GM19025 (cell line): Measurements from ENCODE around the gene PROSER2.
A peak's percentile ranks its signal among the peaks of the same experiment; 100 is the strongest.
"Not testable (repeated sequence)": the region's sequence is repeated elsewhere in the genome, so short reads cannot be mapped to it uniquely, and the experiment has no call there.

ENCODE experiments used
- ATAC-seq: cut with Tn5 transposase; IDR thresholded peaks from one replicate; pipeline ENCODE4 v1.9.1; 2021; ENCODE audit warnings: mild to moderate bottlenecking, low read depth, moderate library complexity; ENCODE audit not compliant: unreplicated experiment

The PROSER2 gene

DNA sequence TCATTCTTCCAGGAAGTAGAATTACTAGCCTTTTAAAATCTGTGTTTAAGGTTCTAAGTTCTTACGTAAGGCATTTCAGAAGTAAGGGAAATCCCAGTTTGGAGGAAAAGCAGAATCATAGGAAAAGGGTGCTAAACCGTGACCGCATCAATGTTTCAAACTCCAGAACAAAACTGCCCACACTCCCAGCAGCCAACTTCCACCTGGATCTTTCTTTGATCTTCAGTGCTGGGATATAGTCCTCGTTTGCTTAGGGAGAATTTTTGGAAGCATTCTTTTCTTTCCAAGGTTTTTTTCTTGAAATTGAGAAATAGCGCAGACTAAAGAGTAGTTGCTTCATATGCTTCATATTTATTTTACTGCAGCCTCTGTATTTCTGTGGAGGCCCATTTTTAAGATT, 8.9 kb downstream of the PROSER2 start:
- ATAC-seq: no peak

GRCh38 chr10:11835061-11835460, 11.9 kb downstream of the PROSER2 start:
- ATAC-seq: no peak

DNA sequence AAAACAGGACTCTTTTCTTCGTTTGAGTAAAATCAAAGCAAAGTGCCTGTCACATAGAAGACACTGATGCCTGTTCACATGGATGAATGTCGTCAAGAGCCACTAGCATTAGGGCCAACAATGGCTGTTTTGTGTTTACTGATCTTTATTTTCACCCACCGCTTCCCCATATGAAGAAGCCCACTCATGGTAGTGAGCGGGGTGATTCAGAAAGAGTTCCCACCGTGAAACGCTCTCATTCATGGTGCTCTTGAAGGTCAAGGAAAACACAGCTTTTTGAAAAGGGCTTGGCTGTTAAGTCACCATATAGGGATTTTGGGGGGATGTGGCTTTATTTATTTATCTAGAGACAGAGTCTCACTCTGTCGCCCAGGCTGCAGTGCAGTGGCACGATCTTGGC, 12.5 kb downstream of the PROSER2 start:
- ATAC-seq: no peak

GRCh38 chr10:11837372-11838161, 14.4 kb downstream of the PROSER2 start:
- ATAC-seq: no peak

DNA sequence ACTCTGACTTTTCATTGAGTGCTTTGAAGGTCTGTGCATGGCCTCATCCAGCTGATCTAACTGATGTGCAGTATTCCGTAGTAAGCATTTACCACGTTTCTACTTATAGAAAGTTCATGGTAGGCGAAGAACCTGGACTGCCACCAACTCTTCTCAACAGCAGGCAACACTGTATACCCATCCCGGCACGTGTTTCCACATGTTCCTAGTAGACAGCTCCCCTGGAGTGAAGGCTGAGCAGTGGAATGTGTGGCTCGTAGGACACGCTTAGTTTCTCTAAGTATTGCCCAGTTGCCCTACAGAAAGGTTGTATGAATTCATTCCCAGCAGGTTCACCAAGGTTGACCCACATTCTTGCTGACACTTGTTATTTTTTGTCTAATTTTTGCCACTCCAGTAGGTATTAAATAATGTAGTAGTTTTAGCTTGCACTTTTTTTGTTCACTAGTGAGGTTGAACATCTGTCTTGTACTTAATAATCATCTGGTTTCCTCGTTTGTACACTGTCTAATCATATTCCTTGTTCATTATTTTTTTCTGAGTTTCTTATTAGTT, 15.2 kb downstream of the PROSER2 start:
- no peak for ATAC-seq

DNA sequence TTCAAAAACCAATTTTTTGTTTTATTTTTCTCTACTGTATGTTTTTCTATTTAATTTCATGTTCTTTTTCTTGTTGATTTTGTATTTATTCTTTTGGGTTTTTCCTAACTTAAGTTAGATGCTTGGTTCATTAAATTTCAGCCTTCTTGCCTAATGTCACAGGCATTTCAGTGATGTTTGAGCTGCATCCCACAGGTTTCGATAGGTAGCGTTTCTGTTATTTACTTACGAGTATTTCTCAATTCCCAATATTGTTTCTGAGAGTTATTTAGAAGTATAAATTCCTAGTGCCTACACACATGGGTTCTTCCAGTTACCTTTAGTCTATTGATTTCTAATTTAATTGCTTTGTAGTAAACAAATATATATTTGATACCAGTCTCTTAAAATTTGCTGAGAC, 18.2 kb downstream of the PROSER2 start:
- ATAC-seq: no peak

DNA sequence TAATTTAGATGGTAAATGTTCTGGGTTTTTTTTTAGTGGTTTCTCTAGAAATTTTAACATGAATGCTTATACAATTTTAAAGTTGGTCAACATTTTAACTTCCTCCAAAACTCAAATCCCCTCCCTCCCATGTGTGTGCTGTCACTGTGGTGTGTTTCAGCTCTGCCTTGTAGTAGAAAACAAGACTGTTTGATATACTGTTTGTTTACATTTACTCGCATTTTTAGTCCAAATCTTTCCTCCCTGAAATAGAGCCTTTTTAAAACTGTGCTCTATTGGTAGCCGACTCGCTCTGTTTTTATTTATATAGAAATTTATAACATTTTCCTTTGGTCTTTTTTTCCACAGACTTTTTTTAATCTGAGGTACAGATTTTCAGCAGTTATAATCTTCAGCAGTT, 19.3 kb downstream of the PROSER2 start:
- no peak for ATAC-seq

DNA sequence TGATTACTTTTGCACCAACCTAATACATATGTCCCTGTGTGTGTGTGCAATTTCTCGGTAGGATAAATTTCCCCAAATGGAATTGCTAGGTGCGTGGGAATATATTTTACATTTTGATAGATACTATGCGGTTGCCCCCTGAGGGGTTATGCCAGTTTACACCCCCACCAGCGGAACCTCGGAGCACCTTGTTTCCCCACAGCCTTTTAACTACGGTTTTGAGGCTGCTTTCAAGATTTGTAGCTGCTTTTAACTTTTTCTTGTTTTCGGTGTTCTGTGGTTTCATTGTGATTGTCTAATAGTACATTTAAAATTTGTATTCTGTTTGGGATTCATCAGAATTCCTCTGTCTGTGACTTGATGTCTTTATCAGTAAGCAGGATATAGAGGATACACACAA, 22.0 kb downstream of the PROSER2 start:
- no peak for ATAC-seq

DNA sequence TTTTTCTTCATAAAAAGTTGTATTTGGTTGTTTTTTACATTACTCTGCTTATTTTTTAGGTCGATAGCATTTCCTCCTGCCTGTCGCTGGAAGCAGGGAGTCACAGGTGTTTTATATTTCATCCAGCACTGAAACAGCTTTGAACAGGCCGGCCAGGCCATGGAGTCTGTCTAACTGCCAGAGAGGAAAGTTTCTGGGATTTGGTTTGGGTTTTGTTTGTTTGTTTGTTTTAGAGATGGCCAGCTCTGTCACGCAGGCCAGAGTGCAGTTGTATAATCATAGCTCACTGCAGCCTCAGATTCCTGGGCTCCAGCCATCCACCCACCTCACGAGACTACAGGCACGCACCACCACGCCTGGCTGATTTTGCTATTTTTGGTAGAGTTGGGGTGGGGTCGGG, 23.4 kb downstream of the PROSER2 start:
- ATAC-seq: no peak

- no peak for ATAC-seq
These were observed 26.1 kb downstream of the PROSER2 start for GRCh38 chr10:11849277-11849676.

- no peak for ATAC-seq
These were observed 26.8 kb downstream of the PROSER2 start for GRCh38 chr10:11849911-11850310.

DNA sequence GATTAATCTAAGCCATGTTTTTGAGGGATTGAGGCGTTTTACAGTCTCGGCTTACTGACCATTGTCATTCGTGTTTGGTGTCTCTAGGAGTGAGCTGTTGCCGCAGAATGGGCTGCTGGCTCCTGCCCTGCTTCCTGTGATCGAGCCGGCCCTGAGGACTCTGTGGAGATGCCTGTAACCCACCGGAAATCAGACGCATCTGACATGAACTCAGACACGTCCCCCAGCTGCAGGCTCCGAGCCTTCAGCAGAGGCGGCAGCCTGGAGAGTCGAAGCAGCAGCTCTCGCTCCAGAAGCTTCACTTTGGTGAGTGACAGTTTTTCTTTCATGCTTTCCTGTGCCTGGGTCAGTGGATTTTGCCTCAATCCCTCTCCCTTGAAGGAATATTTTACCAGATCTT, 28.8 kb downstream of the PROSER2 start:
- ATAC-seq: no peak

DNA sequence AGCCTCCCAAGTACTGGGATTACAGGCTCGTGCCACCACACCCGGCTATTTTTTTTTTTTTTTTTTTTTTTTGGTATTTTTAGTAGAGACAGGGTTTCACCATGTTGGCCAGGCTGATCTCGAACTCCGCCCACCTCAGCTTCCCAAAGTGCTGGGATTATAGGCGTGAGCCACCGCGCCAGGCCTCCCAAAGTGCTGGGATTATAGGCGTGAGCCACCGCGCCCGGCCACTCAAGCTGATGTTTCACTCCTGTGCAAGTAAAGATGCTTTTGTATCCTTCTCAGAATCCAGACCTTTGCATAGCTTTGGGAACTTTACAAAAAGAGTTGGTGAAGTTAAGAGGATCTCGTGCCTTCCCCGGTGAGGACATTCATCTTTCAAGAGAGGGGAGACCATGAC, 29.5 kb downstream of the PROSER2 start:
- ATAC-seq: not testable (repeated sequence)

- no peak for ATAC-seq
These were observed 30.3 kb downstream of the PROSER2 start for GRCh38 chr10:11853468-11853867.

GRCh38 chr10:11854301-11854700, 31.1 kb downstream of the PROSER2 start:
- no peak for ATAC-seq

GRCh38 chr10:11856089-11856488, 32.9 kb downstream of the PROSER2 start:
- no peak for ATAC-seq

DNA sequence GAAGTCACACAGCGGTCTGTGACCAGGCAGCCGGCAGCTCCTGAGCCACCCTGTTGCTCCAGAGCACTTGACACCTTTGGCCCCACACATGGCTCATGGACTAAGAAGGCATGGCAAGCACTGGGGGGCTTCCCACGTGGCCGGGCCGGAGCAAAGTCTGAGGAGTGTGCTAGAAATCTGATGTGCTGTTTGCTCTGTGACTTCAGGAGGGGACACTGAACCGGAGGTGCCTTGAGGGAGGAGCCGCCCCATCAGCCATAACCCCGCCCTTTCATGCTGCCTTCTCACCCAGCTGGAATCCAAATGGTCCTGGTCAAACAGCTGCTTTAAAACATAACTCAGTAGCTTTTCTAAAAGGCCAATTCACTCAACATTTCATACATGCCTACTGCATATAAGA, 33.5 kb downstream of the PROSER2 start:
- ATAC-seq: no peak

- no peak for ATAC-seq
These were observed 34.9 kb downstream of the PROSER2 start for GRCh38 chr10:11858093-11858492.

DNA sequence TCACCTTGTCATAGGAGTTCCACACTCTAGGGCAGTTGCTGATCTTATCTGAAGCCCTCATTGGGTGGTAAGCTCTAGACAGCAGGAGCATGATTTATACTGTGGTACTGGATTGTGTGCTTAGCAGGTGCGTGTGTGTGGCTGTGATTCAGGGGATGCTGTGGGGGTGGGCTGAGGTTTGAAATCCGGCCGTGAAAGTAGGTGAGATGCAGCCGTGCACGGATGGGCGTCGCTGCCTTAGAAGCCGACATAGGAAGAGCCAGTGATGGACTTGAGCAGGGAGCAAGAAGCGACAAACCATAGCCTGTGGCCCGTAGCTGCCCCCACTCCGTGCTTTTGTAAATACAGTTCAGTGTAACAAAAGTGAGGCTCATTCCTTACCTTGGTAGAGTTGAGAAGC, 38.2 kb downstream of the PROSER2 start:
- no peak for ATAC-seq

DNA sequence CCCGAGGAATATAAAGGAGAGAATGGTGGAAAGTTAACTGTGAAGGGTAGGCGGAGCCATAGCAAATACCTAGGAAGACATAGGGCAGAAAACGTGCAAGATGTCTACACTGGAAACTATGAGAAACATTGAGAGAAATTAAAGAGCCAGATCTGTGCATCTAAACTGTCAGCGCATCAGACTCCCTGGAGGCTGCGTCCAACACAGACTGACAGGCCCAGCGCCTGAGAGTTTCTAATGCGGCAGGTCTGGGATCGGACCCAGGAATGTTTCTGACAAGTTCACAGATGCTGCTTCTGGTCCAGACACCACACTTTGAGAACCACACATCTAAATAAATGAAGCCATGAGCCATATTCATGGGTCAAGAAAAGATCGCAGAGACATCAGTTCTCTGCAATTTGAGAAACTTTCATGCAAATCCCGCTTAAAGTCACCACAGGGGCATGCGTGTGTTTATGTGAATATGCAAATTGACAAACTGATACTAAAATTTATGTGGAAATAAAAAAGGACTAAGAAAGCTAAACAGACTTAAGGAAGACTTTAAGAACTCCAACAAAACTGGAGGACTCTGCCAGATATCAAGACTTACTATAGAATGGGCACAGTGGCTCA, 38.8 kb downstream of the PROSER2 start:
- ATAC-seq: no peak

DNA sequence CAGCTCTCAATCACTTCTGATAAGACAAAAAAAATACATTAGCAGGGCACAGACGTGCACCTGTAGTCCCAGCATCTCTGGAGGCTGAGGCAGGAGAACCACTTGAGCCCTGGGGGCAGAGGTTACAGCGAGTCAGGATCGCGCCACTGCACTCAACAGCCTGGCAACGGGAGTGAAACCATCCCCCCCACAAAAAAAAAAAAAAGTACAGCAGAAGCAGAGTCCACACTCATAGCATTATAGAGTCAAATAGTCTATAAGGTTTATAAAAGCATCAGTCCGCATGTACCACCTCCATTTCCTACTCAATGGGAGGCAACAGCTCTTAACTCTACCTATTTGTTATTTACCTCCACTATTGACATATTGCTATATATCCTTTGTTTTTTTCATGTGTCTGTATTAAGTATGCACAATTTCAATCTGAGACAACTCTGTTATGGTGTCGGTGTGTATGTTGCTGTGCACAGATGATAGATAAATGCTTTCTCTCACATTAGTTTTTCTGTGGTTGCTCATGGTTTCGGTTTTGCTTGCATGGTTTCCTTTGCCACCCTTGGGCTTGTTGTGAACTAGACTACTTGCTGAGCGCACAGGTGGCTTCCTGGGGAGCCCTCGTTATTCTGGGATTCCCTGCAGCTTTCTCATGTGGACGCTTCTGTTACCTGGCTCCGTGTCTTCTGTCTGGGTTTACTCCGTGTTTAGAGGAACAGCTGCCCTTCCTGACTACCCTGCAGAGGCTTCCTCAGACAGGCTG, 40.4 kb downstream of the PROSER2 start:
- ATAC-seq: peak; percentile 95
